Fibroblast of skin of right quadriceps (primary cell): Measurements from ENCODE around the gene SELENOH.

Experiments
- DNase-seq: peaks from one replicate; pipeline ENCODE4 v3.0.0-alpha.2; 2013

SELENOH gene

DNA sequence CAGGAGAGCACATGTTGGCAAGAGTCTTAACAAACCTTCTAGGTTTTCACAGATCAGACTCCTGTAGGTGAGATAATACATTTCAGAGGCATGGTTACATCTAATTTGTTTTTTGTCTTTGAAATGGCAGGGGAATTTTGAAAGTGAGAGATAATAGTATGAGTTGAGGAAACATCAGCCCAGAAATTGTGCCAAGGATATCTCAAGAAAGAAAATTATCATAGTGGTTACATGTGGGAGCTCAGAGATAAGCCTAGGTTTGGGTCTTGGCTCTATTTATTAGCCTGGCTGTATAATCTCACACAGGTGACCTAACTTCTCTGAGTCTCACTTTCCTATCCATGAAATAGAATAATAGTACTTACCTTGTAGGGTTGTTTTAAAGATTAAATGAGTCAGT lies 9.9 kb downstream of the SELENOH start:
- no peak for DNase-seq

DNA sequence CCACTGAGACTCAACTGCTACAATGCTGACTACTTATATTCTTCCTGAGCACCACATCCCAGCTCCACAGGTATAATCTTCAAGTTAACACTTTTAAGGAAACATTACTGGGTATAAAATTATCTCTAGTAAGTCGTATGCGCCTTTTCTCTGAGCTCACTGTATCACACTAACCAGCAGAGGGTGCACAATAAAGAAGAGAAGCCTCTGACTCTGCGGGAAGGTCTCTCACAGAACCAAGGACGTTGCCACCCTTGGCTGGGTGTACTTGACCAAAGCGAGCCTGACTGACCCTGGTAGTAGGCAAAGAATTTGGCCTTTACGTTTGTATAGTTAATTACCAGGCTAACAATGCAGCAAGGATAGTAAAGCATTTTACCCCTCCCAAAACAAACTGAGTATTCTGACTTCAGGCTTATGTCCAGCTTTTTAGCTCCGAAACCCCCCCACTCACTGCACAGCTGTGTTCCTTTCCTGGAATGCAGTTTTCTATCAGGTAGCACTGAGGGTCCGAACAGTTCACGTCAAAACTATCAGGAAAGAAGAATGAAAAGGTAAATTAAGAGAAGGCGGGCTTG lies 10.5 kb downstream of the SELENOH start, which contains the start of gene BTBD18:
Gene BTBD18 (minus strand): TSS at position 144 of the 578 bp plus-strand sequence. CDS start 631 bp downstream, outside the sequence.
- DNase-seq: peak; percentile 43

DNA sequence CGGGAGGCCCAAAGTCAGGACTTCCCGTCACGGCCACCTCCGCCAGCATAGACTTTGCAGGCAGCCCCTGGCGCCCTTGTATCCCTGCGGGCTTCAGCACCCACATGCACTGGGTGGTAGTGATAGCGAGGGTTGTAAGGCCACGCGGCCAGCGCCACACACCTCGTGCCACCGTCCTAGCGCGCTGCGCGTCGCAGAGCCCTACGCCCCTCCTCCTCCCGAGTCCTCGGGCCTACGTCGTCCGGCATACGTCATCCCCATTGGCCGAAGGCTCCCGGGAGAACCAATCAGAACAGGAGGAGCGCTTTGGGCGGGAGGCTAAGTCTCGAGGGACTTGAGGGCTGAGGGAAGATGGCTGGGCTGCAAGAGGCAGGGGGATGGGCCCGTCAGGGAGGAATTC lies 11.7 kb downstream of the SELENOH start:
- DNase-seq: no peak

DNA sequence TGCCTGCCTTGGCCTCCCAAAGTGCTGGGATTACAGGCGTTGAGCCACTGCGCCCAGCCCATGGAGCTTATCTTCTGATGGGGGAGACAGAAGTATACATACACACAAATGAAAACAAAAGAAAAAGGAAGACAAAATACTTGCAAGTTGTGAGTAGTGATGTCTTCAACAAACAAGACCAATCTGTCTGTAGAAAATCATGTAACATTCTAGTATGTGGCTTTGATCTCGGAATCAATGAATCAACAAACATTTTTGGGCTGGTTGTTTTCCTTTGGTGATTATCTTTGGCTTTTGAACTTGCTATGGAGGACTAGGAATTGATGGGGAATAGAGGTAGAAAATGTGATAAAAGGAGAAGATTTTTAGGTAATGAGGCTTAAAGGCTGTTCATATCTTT lies 16.9 kb downstream of the SELENOH start:
- DNase-seq: no peak

DNA sequence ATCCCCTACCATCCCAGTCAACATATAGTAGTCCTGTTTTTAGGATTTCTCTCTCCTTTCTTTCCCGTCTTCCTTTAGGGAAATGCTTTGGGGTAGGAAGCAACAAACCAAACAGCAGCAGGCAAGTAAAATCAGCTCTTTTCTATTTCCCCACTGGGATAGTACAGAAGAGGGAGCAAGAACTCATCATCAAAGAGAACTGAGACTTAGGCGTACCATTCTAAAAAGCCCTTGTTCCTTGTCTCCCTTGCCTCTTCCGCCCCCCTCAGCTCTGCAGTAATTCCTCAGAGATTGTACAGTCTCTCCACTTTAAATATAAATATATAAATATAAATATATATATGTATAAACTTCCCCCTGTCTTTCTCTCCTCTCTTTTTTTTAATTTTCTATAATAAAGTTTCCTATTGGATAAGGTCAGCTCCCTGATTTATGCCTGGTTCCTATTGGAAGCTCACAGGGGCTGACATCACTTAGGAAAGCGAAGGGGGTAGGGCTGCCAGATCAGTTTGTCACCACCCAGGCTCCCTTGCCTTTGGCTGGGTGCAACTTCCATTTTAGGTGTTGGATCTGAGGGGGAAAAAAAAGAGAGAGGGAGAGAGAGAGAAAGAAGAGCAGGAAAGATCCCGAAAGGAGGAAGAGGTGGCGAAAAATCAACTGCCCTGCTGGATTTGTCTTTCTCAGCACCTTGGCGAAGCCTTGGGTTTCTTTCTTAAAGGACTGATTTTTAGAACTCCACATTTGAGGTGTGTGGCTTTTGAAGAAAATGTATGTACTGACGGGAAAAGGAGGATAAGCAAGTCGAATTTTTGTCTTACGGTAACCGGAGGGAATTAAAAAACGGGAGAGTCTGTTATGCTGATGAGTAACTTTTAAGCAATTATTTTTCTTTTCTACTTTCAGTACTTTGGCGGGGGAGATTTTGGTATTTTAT lies 20.3 kb downstream of the SELENOH start, which contains the start of gene CTNND1:
Gene CTNND1 (plus strand): TSS at position 502 of the 934 bp plus-strand sequence. CDS start 29,677 bp downstream, outside the sequence.
- DNase-seq: peak; percentile 98

DNA sequence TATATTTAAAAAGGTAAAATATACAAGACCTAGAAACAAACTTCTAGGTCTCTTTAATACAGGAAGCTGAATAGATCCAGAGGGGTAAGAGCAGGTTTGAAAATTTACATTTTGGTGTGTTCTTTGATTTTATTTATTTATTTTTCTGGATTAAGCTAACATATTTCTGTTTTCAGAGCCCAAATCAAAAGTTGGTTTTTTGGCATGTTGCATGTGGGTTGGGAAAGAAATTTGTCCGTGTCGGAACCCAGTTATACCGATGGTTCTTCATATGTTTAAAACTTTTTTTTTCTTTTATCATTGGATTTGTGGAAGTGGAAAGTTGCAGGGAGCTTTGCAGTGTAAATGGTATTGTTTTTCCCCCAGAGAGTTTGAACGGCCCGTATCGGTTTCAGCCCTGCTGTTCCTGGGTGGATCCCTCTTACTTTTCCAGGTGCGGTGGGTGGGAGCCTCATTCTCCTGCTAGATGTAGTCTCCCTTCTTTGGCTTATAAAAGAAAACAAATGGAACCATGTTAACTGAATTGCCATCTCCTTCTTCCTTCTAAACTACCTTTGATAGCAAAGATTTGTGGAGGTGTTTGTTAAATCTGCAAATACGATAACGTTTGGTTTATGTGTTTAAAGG lies 21.1 kb downstream of the SELENOH start:
- DNase-seq: no peak

DNA sequence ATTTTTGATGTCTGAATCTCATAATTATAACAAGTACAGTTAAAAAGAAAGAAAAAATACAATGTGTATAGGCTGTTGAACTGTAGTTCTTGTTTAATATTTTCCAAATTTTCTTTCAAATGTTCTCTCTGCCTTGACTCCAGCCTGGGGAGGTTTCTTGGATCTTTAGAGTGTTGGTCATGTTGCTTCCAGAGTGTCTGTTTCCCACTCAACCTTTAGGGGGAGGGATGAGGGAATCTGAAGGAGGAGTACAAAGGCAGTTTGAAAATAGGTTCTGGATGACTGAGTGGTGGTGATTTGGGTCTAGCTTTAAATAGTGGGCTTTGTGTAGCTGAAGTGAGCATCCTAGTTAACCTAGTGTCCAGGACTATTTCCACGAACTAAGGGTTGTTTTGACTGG lies 22.3 kb downstream of the SELENOH start:
- peak; percentile 48 for DNase-seq

DNA sequence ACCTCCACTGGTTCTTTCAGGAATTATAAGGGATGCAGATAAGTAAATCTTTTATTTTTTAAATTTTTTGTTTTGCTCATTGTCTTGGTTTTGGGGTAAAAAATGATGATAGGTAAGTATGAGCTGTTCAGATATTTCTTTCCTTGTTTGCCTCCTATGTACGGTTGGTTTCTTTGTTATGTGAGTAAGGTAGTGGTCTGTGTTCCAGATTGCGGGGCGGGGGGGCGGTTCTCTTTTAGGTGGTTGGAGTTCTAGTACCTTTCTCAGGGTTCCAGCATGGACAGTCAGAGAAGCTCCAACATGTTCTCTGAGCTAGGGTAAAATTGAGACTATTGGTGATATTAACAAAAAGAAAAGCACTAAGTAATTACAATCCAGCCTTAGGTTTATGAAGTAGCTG lies 22.7 kb downstream of the SELENOH start:
- no peak for DNase-seq

DNA sequence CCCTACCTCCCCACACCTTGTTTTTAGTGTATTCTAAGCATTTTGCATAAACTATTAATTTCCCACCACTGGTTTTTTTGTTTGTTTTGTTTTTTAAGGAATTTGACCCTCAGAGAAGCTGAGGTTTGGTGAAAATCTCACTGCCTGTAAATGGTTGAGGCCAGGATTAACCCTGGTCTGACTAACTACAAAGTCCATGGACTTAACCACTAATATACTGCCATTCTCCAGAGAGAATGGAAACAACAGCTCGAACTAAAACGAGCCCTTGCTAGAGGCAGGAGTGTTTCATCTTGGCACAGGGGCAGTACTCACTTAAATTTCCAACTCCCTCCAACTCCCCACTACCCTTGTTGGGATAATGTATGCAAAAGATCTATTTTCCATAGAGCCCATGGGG lies 23.3 kb downstream of the SELENOH start:
- no peak for DNase-seq

DNA sequence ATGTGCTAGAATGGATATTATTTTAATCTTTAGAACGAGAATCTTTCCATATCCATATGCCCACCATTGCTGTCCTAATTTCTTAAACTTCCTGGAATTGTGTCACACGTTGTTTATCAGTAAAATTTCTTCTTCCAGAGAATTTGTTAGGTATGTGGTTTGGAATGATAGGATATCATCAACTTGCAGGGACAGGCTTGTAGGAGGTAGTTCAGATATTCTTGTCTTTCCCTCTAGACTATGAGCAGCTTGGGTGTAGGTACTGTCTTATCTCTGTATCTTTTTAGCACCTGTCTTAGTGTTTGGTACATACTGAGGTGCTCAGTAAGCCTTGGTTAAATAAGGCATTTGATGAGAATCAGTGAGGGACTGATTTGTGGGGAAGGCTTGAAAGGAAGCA lies 23.7 kb downstream of the SELENOH start:
- no peak for DNase-seq

DNA sequence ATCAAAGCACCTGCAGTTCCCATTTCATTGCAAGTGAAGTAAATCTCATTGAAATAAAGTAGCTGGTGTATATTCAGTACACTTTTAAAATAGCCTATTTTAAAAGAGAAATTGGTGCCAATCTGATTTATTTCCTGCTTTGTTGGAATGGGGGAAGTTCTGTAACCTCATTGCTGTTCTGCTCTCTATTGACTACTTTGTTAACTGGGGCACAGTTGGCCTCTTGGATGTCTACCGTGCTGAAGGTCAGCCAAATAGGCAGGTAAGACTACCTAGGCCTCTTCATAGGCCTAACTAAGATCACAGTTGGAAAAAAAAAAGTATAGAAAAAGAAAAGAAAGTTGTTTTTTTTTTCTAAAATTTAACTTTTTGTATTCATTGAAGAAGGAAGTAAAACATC lies 29.5 kb downstream of the SELENOH start:
- no peak for DNase-seq

DNA sequence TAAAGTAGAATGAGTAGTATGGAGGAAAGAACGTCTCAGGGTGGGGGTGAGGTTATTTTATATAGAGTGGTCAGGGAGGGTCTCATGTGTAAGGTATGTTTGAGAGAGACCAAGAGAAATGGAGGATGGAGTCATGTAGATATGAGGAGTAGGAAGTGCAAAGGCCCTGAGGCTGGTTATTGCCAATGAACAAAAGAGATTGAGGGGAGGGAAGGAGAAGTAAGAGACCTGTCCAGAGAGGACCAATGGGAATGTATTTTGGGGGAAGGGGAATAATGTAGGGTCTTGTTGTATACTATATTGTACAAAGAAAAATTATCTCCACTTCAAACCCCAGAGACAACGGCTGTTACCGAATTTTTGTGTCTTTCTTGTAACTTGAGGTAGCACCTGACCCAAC lies 30.1 kb downstream of the SELENOH start:
- DNase-seq: no peak

DNA sequence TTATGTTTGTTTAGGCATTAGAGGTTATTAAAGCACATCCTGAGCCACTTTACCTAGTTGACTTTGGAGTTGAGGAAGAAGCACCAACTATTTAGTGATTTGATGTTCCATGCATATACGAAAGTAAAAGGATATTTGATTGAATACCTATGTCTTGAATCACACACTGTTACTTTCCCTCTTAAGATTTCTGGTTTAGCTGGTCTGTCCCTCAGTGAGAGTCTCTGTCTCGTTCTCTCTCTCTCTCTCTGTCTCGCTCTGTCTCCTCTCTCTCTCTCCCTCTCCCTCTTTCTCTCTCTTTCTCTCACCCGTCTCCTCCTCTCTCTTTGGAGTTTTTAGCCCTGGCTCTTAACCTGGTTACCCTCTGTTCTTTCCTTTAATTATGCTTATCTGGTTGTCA lies 31.3 kb downstream of the SELENOH start:
- DNase-seq: no peak

DNA sequence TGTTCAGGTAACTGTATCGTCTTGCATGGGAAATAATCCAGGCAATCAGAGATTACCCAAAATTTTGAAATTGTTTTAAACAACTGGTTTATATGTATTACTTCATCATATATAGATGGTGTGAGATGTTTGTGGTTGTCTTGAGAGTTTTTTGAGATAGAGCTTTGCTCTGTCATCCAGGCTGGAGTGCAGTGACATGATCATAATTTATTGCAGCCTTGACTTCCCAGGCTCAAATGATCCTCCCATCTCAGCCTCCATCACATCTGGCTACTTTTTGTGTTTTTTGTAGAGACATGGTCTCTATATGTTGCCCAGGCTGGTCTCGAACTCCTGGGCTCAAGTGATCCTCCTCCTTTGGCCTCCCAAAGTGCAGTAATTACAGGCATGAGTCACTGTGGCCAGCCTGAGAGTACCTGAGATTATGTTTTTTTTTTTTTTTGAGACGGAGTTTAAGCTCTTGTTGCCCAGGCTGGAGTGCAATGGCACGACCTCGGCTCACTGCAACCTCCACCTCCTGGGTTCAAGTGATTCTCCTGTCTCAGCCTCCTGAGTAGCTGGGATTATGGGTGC lies 31.8 kb downstream of the SELENOH start:
- no peak for DNase-seq

DNA sequence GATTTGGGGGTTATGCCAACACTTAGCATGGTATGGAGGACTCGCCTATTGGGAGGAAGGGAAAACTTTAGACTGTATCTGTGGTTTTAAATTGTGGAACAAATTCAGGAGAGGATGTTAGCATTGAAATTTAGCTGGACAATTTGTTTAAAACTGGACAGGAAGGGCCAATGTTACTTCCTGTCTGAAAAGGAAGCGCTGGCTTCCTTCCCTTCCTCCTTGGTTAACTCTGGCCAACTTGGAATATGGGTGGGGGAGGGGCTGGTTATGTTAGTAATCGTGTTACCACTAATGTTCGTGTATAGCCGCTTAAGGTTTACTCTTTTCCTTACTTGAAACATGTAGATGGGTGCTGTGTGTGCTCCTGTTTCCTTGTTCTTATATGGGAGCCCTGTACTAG lies 34.2 kb downstream of the SELENOH start:
- no peak for DNase-seq

DNA sequence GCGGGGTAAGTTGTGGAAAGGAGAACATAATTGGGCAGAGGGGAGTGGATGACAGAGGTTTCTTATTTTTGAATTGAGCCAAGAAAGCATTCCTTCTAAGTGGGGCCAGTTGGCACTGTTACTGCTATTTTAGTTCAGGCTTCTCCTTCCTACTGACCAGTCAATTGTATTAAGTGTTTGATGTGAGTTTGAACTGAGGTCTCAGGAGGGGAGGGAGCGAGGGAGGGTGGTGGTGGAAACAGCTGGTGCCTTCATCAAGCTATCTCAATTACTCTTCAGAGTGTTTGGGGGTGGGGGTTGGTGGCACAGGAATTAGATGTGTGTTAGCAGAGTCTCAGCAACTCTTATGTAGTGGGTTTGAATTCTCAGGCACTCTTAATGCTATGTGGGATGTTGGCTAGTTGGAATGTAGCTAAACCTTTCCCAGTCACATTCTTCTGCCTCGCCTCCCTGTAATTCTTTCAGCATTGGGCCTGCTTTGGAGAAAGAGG lies 34.8 kb downstream of the SELENOH start:
- peak; percentile 88 for DNase-seq

DNA sequence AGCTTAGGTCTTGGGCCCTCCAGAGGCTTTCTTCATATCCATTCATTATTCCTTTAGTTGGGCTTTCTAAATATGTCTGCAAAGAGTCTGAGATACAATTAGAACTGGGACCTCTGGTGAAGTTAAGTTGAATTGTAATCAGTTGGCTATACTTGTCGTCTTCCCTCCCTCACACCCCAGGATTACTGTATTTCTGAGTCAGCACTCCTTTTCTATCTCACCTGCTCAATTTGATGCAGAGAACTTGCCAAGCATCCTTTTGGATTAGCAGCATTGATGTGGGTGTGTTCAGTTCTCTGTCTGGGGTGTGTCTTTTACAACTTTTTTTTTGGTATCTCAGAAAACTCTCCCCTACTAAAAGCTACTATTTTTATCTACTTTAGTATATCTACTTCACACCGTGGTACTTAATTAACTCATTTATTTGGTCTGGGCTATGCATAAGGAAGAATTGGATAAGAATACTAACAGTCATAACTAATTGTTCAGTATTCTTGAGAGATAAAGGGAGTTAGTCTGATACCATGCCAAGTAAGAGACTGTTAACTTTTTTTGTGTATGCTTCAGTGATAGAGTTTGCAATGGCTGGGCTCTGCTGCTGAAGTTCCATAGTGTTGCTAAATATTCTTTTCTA lies 35.4 kb downstream of the SELENOH start:
- no peak for DNase-seq

DNA sequence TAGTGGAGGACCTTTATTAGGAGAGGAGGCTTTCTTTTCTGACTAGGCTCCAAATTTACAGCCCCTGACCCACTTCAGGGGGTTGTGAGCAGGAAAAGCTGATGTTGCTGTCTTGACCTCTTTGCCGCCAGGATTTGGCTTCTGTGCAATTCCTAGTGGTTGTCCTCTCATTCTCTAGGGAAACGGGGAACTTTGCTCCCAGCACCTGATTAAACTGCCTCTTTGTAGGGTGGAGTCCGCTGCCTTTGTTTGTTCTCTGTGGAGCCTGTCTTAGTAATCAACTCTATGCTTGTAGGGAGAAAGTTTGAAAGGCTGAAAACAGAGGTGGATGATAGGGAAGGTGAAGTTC lies 36.7 kb downstream of the SELENOH start:
- DNase-seq: no peak

DNA sequence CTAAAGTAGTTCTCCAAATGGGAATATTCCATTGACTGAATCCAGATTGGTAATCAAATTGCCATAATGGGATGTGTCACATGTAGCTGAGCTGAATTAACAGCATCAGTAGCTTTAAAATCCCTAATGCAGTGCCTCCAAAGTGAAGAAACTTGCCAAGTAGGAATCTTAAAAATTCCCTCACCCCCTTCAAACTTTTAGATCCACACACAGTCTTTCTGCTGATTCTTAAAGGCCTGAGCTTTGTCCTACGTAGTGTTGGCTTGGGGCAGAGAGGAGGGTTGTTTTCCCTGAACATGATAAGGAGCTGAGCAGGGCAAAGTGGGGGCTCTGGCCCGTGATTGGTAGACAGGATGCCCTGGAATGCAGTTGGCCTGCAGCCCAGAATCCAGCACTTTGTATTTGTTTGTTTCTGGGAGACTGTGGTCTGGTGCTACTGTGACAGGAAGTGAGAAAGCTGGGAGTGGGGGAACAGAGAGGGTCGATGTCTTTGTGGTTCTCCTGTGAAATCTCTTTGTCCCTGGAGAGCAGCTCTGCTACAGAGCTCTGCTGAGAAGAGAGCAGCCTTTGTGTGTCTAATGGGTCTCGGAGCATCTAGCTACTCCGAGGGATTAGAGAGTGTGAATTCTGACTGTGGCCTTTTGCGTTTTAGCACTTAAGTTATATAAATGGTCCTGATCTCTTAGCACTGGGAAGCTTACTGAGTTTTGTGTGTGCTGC lies 37.2 kb downstream of the SELENOH start:
- DNase-seq: peak; percentile 100

DNA sequence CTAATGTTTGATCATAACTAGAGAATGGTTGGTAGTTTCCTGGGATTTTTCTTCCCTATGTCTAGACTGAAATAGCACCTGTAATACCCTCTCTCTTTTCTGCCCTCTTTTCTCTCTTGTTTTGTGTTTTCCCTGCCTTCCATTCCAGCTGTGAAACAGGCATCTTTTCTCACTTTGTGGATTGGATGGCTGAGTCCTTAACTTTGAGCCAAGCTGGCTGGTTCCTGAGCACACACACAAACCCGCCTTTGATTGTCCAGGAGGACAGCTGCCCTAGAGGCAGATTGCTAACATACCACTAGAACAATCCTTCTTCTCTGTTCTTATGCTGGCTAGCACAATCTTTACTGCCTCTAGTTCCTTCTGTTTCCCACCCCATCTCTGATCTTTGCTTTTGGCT lies 38.0 kb downstream of the SELENOH start:
- DNase-seq: peak; percentile 34

DNA sequence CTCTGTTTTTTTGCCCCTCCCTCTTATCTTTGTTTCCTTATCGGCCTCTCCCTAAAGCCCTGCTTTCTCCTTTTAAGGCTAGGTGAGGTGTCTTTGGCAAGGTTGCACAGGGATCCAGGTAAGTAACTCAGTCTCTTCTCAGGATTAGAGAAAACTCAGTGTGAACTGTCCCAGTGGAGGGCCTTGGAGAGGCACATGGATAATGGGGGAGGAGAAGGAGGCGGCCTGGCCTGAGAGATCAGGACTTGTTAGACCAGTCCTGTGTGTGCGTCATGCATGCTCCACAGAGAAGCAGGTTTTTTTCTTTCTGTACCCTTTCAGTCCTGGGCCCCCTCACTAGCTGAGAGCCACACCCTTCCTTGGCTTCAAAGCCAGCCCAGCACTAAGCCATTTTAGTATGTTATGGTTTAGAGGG lies 40.2 kb downstream of the SELENOH start:
- no peak for DNase-seq

DNA sequence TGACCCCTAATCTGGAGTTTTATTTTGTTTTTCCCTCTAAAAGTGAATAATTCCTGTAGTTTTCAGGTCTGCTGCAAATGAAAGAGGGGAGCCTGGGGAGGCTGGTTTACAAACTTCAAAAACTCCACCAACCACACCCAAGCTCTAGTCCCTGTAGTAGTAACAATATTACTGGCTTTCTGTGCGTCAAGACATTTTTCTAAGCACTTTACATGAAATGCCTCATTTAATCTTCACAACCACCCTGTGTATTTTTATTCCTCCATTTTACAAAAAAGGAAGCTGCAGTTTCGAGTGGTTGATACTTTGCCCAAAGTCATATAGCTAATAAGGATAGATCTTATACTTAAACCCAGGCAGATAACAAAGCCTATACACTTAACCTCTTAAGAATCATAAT lies 43.8 kb downstream of the SELENOH start:
- DNase-seq: no peak
